Measurements from ENCODE around the gene RUNX2.

GRCh38 chr6:45431317-45432065 lies 103.4 kb downstream of the RUNX2 start:
- TF ChIP-seq EZH2 (IDR thresholded peaks at IDR 0.05; ENCODE audit: low read length) = no peak
- no peak for TF ChIP-seq CTCF (optimal IDR thresholded peaks at IDR 0.05 in 1 of 3, IDR thresholded peaks at IDR 0.05 in 1 of 3, conservative IDR thresholded peaks at IDR 0.05 in 1 of 3; ENCODE audit: extremely low read depth in 1 of 3, insufficient read depth in 2 of 3, low read length in 3 of 3)
